GDM1 (cell line): ENCODE measurements around the gene ANO10.
"Not testable (repeated sequence)": the region's sequence is repeated elsewhere in the genome, so short reads cannot be mapped to it uniquely, and the experiment has no call there.

Source experiments
- DNase-seq: peaks from one replicate; lab custom pipeline; 2025; lab: John Stamatoyannopoulos, UW

The ANO10 gene

DNA sequence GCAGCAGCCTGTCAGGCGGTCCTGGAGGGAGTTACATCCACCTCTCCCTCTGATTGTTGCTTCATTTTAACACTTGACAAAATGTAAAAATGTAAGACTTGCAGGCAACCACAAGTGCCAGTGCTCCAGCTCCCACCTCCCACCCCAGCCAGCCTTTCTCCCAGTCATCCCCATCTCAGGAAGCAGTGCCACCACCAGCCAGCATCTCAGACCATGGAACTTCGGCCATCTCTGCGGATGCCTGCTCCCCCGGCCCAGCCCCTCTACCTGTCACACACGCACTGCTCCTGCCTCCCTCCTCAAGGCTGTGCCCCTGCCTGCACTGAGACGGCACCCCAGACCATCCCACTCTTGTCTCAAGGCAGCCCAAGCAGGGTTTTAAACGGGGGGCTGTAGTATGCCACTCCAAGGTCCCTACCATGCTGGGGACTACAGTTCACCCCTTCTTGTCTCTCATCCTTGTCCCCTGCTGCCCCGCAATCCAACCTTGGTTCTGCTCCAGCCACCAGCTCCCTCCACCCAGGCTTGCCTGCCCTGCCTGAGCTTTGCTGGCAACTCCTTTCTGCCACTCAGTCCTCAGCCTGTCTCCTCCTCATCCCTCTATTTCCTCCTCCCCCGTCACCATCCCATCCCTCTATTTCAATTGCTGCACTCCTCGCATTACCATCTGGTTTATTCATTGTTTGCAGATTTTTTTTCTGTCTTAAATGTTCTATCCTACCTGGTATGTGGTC lies 249.6 kb downstream of the ANO10 start:
- DNase-seq, result no peak

DNA sequence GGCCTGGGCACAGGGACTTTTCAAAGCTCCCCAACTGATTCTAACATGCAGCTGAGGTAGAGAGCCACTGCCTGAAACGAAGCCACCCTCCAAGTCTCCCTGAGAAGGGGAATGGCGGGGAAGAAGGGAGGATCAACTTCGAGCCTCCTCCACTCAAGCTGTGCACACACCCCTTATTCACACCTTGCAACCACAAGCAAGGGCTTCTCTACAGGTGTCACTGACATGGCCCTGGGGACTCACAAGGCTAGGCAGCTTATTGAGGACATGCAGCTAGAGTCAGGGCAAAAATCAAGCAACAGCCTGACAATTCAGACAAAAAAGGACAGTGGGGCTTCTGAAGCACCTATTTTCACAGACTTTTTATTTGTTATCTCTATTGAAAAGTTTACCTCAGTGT lies 250.3 kb downstream of the ANO10 start:
- DNase-seq, result no peak

GRCh38 chr3:43370293-43370980 lies 251.4 kb downstream of the ANO10 start:
- DNase-seq, result no peak

DNA sequence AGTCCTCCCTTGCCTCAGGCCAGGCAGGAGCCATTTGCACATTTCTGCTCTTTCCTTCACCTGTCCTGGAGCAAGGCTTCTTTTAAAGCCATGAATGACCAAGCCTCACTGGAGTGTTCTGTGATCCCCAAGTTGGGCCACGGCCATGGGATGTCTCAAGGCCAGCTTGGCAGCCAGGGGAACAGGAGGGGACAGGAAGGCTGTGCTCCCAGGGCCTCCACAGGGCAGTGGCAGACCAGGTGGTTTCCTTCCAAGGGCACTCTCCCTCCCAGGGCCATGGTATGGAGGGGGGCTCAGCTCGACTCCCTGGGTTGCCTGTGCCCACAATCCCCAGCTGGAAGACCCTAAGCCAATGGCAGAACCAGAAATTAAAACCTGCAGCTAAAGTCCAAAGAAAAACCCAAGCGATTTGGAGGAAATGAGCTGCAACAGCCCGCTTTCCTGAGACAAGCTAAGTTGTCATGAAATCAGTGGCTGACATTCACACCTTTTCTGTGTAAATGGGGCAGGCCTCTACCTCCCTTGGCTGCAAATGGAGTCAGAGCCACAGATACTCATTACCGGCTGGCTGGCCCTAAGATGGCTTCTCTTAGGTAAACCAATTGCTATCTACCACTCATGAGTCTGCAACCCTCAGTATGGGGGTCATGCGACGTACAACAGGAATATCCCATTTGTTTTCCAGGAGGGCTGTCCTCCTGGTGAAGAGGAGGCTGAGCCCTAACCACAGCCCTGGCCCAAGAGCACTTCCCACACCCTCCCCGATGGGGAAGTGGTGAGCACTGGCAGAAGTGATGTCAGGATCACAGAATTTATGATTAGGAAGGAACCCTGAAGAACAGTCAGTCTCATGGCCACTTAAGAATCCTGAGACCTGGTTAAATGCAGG lies 252.2 kb downstream of the ANO10 start:
- DNase-seq, result peak; percentile 78

GRCh38 chr3:43366885-43367284 lies 254.9 kb downstream of the ANO10 start:
- DNase-seq, result no peak

DNA sequence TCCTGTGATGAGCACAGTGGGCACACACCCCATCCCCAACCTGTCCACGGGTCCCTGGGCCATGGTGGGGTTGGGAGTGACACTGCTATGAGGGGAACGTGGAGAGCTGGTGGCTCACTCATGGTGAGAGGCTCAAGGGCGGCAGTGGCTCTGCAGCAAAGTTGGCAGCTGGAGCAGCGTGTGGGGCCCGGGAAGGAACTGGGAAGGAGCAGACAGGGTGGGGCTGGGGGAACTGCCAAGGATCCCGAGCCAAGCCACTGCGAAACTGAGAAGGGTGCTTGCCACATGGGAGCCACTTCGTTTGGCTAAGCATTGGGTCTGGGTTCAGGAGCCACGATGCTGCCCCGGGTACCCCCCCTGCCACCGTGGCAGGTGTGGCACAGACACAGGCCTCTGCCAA lies 255.3 kb downstream of the ANO10 start:
- DNase-seq, result no peak

DNA sequence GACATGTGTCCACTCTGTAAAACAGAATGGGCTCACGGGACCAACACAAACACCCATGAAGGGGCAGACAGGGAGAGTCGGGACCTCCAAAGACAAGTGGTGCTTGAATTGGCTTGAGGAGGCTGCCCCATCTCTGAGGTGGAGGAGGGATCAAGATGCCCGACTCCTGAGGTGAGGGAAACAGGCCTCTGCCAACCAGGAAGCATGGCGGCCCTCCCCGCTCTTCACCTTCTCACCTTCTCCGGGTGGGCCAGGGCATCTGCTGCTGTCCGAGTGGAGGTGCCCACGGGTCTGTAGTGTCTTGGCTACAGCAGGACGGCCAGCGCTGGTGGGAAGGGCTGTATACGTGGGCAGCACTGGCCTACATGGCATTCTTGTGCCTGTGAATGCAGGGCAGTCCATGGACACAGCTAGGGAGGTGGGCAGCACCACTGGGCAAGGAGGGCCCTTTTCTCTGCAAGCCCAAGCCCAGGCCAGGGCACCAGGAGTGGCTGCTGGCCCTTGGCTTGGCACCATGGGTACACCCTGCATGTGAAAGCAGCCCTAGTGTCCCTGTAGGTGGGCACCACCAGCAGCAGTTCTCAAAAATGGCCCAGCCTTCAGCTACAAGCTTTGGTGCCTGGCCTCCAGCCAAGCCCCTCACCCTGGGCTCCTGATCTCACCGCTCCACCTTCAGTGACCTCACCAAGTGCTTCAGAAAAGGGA lies 256.1 kb downstream of the ANO10 start:
- no peak for DNase-seq

GRCh38 chr3:43364926-43365325 lies 256.9 kb downstream of the ANO10 start:
- DNase-seq, result no peak

- no peak for DNase-seq
These were observed 257.3 kb downstream of the ANO10 start for GRCh38 chr3:43364494-43364893.

GRCh38 chr3:43363621-43364266 lies 258.1 kb downstream of the ANO10 start:
- DNase-seq, result no peak

DNA sequence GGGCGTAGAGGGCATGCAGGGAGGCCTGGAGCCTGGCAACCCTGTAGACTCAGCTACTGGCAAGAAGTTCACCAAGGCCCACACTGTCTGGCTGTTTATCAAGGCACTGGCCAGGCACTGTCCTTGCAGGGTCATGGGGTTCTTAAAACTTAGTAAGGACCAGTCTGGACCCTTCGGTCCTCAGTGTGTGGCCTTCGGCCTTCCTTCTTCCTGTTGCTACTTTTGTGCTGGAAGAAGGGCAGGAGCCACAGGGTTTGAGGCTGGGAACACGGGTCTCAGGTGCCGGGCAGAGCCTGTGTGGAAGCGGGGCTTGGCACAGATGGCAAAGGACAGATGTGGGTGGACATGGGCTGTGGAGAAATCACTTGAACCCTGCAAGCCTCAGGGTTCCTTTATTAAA lies 258.9 kb downstream of the ANO10 start:
- DNase-seq, result no peak

GRCh38 chr3:43362183-43362582 lies 259.6 kb downstream of the ANO10 start:
- no peak for DNase-seq

- DNase-seq, result no peak
These were observed 260.7 kb downstream of the ANO10 start for GRCh38 chr3:43361077-43361476.

- DNase-seq, result not testable (repeated sequence)
These were observed 265.8 kb downstream of the ANO10 start for GRCh38 chr3:43356033-43356432.

GRCh38 chr3:43353923-43354670 lies 267.7 kb downstream of the ANO10 start:
- no peak for DNase-seq

DNA sequence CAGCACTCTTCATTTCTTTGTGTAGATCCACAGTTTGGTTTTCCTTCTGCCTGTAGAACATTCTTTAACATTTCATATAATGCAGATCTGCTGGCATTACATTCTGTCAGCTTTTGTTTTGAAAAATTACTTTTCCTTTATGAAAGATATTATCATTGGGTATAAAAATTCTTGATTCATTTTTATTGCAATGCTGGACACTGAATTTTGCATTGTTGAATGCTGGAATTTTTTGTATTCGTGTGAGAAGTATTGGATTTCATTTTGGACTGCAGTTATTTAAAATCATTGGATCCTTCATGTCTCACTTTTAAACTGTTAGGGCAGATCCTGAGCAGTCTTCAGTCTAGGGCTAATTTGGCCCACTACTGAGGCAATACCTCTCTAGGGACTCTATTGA lies 268.4 kb downstream of the ANO10 start:
- DNase-seq, result no peak

GRCh38 chr3:43349716-43350115 lies 272.1 kb downstream of the ANO10 start:
- DNase-seq, result no peak

DNA sequence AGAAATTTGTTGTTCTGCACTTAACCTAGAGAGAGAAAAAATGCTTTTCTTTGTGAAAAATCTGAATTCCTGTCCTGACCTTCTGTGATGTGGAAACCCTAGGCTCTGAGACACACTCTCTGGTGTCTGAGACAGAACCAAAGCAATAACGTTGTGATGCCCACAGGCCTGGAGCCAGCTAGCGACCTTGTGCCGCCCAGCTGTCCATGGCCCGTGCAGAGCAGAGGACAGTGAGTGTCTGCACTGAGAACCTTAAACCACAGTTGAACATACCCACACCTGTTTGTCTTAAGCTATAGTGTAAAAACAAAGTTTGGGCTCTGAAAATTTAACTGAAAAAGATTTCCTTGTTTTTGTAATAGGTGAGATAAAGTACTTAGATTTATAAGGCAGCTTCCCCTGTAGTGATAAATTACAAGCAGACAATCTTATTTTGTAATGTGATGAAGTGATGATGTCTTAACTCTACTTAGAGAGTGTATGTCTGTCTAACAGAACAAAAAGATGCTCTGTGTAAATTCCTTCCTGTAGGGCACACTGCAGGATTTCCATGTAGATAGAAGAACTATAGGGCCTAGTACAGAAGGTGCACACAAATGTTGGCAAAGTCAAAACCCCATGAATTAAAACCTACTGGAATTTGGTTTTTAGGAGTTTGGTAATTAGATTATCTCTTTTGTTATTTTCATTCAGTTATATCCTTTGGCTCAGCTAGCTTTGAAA lies 272.8 kb downstream of the ANO10 start:
- no peak for DNase-seq

GRCh38 chr3:43348350-43348749 lies 273.5 kb downstream of the ANO10 start:
- no peak for DNase-seq

DNA sequence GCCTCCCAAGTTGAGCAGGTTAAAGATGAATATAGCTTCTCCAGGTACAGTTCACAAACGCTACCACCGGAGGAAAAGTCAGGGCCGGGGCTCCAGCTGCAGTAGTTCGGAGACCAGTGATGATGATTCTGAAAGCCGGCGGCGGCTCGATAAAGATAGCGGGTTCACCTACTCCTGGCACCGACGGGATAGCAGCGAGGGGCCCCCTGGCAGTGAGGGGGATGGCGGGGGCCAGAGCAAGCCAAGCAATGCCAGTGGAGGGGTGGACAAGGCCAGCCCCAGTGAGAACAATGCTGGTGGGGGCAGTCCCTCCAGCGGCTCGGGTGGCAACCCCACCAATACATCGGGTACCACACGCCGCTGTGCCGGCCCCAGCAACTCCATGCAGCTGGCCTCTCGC lies 274.0 kb downstream of the ANO10 start:
- no peak for DNase-seq
